GM12864 (cell line): ENCODE data around the gene SYVN1.
A peak's percentile ranks its signal among the peaks of the same experiment; 100 is the strongest.

Experiments used
- DNase-seq: peaks from one replicate; pipeline ENCODE4 v3.0.0-alpha.2; 2011; ENCODE audit warnings: low read depth
- H3K4me3 ChIP-seq: 2 replicates; pipeline ENCODE4 v1.5.1; 2011; ENCODE audit warnings: mild to moderate bottlenecking, low read depth, low read length, control low read depth
- CTCF ChIP-seq: IDR thresholded peaks from 2 replicates; pipeline ENCODE4 v1.5.1; 2011; ENCODE audit warnings: low read depth, mild to moderate bottlenecking, moderate library complexity, low read length, control low read depth, inconsistent platforms; ENCODE audit errors: missing control alignments

Gene SYVN1

DNA sequence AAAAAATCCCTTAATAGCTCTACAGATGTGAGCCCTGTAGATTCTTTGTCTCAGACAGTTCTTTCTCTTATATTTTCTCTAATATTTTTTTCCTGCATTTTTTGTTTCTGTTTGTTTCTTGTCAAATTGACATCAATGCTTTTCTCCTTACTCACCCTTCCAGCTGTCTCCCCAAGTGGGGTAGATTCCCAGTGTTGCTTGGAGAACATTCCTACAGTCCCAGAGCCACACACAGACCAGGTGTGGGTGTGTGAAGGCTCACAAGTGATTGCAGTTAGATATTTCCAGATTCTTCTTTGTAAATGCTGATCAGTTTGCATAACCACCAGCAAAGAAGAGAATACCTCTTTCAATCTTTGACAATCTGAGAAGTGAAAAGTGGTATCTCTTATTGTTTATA is 30.8 kb downstream of the SYVN1 start:
- DNase-seq: no peak
- no peak for TF ChIP-seq CTCF
- no peak overlapping the region for H3K4me3 ChIP-seq

DNA sequence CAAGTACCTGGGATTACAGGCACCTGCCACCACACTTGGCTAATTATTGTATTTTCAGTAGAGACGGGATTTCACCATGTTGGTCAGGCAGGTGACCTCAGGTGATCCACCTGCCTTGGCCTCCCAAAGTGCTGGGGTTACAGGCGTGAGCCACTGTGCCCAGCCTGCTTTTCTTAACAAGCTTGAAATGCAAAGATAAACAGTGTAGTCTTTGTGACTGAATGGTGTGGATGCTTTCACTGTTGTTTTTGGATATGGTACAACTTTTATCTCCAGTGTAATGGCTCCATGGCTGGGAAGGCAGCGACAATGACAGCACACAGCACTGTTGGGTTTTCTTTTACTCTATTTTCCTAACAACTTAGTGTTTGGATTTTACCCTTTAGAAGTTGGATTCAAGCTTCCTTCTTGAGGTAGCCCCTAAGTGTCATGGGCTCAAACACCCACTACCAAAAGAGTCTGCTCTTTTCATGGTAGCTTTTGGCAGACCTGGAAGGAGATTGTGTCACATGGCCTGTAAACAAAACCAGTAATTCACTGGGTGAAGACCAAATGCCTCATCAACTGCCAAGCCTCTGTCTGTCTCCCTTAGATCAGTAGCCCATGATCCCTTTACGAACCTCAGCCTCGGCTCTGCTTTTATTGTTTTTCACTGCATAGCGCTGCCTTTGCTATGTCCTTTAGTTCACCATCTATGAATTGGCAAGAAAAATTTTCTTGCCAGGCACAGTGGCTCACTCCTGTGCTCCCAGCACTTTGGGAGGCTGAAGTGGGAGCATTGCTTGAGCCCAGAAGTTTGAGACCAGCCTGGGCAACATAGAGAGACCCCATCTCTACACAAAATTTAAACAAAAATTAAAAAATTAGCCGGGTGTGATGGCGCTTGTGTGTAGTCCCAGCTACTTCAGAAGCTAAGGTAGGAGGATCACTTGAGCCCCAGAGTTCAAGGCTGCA is 31.9 kb downstream of the SYVN1 start:
- DNase-seq: no peak
- H3K4me3 ChIP-seq: no peak overlapping the region
- no peak for TF ChIP-seq CTCF

DNA sequence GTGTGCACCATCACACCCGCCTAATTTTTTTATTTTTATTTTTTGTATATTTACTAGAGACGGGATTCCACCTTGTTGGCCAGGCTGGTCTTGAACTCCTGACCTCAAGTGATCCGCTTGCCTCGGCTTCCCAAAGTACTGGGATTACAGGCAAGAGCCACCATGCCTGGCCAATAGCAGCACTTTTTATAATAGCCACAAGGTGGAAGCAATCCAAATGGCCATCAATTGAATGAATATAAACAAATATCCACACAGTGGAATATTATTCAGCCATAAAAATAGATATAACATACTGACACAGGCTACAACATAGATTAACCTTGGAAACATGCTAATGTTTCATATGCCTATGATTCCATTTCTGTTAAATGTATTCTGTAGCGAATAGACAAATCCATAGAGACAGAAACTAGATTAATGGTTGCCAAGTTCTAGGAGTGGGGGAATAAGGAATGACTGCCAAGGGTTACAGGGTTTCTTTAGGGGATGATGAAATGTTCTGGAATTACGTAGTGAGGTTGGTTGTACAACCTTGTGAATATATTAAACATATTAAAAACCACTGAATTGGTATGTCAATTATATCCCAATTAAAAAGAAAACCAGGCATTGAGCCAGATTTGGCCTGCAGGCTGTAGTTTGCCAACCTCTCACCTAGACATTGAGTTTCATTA is 33.5 kb downstream of the SYVN1 start:
- no peak for DNase-seq
- H3K4me3 ChIP-seq: no peak overlapping the region
- TF ChIP-seq CTCF: peak; percentile 11

DNA sequence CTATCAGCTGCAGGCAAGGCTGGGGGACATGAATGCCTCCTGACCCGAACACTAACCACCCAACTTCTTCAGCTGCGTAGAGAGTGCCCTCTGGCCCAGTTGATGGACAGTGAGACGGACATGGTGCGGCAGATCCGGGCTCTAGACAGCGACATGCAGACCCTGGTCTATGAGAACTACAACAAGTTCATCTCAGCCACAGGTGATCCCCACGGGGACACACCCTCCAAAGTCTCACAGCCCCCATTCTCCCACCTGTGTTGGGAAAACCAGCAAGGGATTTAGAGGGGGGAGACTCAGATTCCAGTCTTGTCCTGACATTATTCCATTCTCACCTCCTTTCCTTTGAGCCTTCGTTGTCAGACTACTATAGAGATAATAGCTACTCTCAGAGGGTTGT is 37.4 kb downstream of the SYVN1 start:
- peak overlapping the region; percentile 73 for H3K4me3 ChIP-seq
- TF ChIP-seq CTCF: no peak
- no peak for DNase-seq

DNA sequence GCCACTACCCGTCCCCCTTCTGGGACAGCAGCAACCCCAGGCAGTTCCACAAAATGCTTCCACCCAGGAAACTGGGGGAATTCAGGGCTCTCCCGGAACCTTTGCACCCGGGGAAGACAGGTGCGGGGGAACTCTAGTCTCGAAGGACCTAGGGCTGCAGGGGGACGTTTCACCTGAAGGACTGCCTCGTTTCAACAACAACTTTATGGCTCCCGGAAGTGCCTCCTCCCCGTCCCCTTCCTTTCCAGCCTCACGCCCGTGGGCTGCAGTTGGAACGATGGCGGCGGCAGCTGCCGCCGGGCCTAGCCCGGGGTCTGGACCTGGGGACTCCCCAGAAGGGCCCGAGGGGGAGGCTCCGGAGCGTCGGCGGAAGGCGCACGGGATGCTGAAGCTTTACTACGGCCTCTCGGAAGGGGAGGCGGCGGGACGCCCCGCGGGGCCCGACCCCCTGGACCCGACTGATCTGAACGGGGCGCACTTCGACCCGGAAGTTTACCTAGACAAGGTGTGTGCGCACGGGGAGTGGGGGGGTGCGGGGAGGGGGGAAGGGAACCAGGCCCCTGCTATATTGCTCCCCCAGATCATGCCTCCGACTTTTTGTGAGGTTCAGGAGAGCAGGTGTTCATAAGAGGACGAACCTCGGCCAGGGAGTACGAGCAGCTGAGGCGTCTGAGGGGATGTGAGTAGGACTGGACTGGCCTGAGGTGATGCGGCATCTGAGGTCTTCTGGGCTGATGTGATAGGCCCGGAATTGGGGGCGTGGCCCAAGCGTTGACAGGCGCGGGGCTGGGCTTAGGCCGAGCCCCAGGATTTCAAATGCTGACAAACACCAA is 38.1 kb downstream of the SYVN1 start, which contains the start of gene VPS51:
TSS of gene VPS51 (plus strand) at position 241 of the 833 bp plus-strand sequence. CDS start at position 278, 37 bp downstream.
- DNase-seq: peak; percentile 89
- TF ChIP-seq CTCF: no peak
- peak within 1 kb of the TSS; percentile 73 for H3K4me3 ChIP-seq

- DNase-seq: no peak
- TF ChIP-seq CTCF: no peak
- peak overlapping the region; percentile 73; the same call in 1 of the 2 replicates for H3K4me3 ChIP-seq
These were observed 38.9 kb downstream of the SYVN1 start for GRCh38 chr11:65095427-65095826.
